ENCODE data around the gene PTCD3. TPM values are rescaled to one million over a fixed set of nuclear protein-coding genes. Genes with fewer than 3 reads are reported as not detected.

PTCD3 gene
- total RNA-seq: 132 and 137 TPM in 2 replicates

DNA sequence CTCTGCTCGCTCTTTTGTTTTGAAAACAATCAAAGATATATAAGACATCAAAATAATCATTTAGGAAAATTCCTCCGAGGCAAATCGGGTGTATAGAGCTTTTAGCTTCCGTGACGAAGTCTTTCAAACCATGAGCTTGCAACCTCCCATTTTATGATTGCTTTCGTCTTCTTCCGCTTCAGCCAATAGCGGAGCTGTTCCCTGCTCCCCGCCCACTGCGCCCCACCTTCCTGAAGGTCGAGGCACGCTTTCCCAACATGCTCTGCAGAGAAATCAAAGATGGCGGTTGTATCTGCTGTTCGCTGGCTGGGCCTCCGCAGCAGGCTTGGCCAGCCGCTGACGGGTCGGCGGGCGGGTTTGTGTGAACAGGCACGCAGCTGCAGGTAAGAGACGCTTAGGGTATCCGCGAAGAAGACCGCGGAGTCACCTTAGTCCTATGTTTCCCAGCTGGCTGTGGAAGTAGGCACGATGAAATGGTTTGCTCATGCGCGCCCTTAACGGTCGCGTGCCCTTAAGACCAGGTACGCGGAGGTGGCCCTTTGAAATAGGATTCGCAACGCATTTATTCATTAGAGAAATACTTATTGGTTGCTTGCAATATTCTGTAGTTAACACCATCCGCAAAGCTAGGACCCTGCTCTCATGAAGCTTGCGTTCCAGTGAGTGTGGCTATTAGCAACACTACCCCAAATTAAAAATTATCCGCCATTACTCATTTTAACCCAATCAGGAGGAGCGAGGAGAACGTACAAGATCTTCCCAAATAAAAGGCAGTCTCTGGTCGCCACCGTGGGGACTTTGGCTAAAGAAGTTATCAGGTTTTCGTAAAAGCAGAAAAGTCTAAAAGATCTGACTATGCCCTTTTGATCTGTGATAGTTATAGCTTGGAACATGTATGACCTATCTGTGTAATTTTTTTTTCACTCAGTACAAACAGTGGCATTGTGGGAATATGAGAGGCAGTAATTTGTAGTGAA lies at the start of gene PTCD3:
Gene PTCD3 (plus strand): TSS at position 267 of the 977 bp plus-strand sequence. CDS start 13 bp downstream, at position 280.
- intact Hi-C loops (cut with micrococcal nuclease): loop anchor here (1.0 to 5.0 kb wide), 18 partner anchors 26 to 779 kb away; partner anchors contain the start of genes CHMP3, ELMOD3, GGCX and IMMT

DNA sequence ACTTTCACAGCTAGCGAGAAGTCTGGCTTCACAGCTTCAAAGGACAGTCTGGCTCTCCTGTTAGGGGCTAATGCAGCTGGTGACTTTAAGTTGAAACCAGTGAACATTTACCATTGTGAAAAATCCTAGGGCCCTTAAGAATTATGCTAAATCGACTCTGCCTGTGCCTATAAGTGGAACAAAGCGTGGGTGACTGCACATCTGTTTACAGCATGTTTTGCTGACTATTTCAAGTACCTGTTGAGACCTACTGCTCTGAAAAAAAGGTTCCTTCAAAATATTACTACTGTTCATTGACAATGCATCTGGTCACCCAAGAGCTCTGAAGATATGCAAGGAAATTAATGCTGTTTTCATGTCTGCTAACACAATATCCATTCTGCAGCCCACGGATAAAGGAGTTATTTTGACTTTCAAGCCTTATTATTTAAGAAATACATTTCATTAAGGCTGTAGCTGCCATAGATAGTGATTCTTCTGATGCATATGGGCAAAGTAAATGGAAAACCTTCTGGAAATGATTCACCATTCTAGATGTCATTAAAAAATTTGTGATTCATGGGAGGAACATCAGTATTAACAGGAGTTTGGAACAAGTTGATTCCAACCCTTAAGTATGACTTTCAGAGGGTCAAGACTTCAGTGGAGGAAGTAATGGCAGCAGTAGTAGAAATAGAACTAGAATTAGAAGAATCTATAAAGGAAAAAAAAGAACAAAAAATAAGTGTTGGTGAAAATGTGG lies 49.3 kb upstream of the PTCD3 start:
- intact Hi-C loops (cut with micrococcal nuclease): no loop called here

DNA sequence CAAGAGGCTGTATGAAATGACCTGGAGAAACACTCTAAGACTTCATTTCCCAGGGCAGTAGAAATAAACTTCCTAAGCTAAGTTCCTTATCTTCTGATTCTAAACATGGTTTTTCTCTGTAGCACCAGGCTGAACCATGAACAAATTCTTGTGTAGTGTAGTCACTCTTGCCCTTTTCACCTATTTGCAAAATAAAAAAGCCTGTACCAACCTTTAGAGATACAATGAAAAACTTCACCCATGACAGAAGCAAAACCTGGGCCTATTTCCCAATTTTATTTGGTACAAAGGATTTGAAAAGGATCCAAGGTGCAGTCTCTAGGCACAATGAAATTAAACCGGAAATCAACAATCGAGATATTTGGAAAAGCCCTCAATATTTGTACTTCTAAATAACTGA lies 44.0 kb upstream of the PTCD3 start:
- intact Hi-C loops (cut with micrococcal nuclease): no loop called here

DNA sequence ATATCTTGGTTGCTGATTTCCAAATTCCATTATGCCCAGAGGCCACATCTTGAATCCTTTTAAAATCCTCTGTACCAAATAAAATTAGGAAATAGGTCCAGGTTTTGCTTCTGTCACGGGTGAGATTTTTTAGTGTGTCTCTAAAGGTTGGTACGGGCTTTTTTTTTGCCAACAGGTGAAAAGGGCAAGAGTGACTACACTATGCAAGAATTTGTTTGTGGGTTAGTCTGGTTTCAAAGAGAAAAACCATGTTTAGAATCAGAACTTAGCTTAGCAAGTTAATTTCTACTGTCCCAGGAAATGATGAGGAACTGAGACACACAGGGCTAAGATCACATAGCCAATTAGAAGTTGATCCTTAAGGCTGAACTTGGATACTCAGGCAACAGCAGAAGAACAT lies 42.0 kb upstream of the PTCD3 start:
- intact Hi-C loops (cut with micrococcal nuclease): no loop called here

DNA sequence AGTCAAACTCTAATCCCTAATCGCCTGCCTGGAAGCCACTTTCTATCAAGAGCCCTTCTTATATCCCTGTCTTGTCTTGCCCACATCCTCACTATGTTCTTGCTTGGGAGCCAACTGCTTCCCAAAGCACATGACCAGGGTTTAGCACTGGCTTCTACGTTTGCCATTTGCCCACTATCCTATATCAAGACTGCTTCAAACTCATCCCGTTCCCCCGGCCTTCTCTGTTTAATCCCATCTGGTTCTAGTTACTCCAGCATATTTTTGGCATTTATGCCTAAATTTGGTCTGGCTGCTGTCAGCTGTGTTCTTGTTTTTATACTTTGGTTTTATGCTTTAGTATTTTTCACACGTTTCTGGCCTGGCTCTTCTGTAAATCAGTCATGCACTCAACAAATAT lies 40.5 kb upstream of the PTCD3 start:
- intact Hi-C loops (cut with micrococcal nuclease): no loop called here

DNA sequence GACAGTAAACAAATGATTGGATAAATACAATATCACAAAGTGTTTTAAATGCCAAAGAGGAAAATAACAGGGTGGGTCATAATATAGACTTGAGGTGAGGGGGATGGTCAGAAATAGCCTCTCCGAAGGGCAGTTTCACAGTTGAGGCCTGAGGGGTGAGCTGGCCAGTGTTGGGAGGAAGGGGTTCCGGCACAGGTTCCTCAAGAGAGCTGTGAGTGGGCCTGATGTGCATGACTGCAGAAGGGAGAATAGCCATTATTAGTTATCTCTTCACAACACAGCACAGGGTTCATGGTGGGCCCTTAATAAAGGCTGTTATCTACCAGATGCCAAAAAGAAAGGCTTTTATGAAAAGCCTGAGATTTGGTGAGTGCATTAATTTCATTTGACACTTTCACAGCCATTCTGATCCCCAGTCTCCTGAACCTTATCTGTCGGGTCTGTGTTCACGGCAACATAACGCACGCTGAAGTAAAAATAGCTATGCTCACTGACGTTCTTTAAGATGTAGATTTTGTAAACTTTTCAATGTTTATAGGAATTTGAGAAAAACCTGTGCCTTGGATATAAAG lies 39.9 kb upstream of the PTCD3 start:
- intact Hi-C loops (cut with micrococcal nuclease): no loop called here

DNA sequence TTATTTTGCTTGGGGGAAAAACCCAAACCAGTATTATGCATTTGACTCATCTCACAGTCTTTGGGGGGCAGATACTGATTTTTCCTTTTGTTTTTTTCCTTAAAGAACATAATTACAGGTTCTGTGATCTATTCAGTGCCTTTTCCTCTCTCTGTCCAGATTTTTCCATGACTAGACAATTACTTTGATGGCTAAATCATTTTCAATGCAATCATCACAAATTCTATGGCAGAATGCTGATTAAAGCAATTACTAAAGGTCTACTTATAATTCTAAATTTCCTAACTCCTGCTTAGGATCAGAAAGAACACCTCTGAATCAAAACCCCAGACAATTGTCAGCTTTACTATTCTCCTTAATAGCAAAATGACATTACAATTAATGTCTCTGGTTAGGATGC lies 39.1 kb upstream of the PTCD3 start:
- intact Hi-C loops (cut with micrococcal nuclease): no loop called here

DNA sequence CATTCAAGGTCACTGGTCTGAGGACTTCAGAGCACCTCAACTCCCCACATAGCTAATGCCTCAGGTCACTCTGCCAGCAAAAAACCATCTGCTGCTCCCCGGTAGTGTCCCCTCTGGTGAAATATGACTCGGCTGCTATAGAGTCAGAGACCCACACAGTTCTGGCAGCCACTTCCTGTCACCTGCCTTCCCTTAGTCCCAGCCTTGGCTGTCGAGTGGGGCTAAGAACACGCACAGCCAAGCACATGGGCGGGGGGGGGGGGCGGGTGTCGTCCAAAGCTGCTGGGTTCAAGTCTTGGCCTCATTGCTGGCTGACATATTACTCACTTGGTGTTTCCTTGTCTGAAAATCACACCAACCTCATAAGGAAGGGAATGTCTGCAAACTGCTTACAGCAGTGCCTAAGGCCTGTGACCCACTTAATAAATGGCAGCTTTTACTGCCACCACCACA lies 37.9 kb upstream of the PTCD3 start:
- intact Hi-C loops (cut with micrococcal nuclease): loop anchor here (1.0 to 2.0 kb wide), 3 partner anchors 30 to 181 kb away; no protein-coding TSS in a partner anchor

DNA sequence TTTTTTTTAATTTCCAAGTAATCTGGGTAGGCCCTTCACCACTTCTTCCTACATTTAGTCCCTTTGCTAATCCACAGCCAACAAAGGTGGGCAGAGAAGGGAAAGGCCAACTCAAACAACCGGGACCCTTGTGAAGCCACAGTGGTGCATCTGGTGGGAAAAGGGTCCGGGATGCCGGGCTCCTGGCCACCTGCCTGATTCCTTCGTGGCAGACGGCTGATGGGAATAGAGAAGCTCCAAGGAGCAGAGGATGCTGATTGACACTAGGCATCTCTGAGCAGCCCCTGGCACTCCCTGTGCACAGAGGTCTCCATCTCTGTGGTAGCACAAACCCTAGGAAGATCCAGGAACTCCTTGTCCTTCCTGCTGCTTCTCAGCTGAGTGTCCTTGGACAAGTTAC lies 37.4 kb upstream of the PTCD3 start:
- intact Hi-C loops (cut with micrococcal nuclease): loop anchor here (1.0 to 2.0 kb wide), 3 partner anchors 30 to 182 kb away; no protein-coding TSS in a partner anchor

DNA sequence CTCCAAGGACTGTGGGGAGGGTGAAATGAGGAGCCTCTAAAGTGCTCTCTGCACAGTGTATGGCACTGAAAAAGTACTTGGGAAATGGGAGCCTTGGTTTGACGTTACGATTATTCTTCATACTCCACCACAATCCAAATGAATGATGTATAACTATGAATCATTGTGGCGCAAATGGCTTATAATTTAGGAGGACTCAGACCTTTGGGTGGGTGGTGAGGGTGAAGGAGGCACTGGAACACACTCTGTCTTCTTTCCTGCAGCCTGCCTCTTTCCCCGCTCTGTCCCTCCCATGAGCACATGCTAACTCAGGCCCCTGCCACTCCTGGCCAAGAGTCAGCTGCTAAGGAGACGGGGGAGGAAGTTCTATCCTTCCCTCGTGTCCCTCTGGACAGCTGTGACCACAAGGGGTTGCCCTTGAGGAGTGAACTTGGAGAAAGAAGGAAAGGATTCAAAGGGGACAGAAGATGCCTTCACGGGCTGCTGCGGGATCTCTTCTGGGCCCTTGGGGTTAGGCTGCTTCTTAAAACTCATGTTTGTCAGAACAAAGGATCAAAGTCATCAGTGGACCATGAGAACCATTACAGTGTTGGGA lies 36.8 kb upstream of the PTCD3 start:
- intact Hi-C loops (cut with micrococcal nuclease): loop anchor here (2.0 kb wide), 2 partner anchors 74 to 182 kb away; no protein-coding TSS in a partner anchor

DNA sequence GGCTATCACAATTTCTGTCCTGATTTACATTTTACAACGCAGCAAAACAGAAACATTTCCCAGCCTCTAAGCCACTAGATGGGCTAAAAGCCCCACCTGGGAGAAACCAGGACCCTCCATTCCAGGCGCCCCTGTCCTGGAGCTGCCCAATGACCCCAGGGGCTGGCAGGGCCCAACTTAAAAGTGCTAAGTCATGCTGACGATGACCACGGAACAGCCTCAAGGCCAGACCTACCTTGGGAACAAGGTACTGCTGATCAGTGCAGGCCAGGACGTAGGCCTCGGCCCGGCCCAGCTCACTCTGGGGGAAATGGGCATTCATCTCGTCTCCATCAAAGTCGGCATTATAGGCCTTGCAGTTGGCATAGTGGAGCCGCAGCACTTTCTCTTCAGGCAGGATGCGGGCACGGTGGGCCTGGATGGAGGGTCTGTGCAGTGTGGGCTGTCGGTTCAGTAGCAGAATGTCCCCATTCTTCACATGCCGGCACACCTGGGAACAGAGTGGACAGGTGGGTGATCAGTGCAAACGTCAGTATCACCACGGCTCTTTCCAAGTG lies 36.2 kb upstream of the PTCD3 start:
- intact Hi-C loops (cut with micrococcal nuclease): loop anchor here (2.0 kb wide), 2 partner anchors 75 to 183 kb away; no protein-coding TSS in a partner anchor

DNA sequence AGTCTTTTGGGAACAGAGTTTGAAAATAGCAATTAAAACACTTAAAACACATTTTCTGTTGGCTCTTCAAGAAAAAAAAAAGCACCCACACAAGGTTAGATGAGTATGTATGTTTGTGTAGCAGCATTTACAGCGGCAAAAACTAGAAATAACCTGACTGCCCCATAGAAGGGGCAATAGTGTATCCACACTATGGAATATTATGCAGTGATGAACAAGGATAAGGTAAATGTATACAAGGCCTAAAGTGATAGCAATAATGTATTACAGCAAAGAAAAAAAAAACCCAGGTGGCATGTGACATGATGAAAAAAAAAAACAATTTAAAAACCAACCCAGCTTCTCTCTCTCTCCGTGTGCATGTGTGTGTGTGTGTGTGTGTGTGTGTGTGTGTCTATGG lies 35.2 kb upstream of the PTCD3 start:
- intact Hi-C loops (cut with micrococcal nuclease): no loop called here

DNA sequence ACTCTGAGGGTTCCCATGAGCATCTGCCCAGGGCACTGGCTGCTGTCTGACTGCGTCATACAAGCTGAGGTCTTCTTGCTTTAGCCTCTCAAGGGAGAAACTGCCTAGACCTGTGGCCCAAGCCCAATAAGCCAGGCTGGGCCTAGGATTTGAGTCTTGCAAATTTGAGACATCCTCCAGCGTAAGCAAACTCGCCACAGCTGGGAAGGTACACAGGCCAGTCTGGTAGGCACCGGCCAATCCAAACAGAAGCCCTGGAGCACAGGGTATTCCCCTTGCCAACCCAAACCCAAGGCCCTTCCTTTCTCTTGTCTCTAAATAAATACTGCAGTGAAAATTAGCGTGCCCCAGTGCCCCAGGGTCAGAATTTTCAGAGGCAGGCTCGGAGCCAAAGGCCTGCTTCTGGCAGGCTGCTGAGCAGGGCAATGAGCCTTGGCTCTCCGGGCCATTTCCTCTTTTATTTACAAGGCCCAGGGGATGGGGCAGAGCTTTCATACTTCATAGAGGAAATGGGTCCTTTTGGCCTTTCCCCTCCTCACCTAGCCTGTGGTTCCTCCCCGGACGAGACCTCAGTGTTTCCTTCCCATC lies 33.7 kb upstream of the PTCD3 start:
- intact Hi-C loops (cut with micrococcal nuclease): no loop called here

DNA sequence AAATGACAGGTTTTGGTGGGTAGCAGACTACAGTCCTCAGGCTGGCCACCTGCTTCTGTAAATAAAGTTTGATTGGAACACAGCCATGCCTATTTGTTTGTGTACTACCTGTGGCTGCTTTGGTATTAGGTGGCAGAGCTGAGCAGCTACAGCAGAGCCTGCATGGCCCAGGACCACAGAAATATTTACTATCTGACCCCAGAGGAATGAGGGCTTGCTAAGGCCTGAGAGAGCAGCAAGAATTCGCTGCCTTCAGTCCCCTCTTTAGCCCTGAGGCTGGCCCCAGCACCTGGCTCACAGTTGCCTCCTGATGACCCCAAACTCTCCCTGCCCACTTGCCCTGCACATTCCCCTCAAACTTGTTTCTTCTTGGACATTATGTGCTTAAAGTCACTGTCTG lies 32.8 kb upstream of the PTCD3 start:
- intact Hi-C loops (cut with micrococcal nuclease): no loop called here

DNA sequence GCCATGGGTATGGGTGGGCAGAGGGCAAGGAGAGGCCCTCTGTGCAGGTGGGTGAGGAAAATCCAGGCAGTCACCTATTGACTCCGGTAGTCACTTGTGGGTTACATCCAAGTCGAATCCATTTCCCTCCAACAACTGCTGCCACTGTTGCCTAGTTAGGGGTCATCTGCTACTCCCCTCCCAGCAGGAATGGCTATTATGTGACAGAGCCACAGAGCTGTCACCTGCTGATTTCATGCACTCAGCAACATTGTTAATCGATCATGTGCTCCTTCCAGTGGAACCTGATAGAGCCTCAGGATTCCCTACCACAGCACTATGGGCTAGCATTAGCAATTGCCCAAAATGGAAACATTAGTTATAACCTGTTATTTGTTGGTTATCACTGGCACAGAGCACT lies 31.8 kb upstream of the PTCD3 start:
- intact Hi-C loops (cut with micrococcal nuclease): no loop called here

DNA sequence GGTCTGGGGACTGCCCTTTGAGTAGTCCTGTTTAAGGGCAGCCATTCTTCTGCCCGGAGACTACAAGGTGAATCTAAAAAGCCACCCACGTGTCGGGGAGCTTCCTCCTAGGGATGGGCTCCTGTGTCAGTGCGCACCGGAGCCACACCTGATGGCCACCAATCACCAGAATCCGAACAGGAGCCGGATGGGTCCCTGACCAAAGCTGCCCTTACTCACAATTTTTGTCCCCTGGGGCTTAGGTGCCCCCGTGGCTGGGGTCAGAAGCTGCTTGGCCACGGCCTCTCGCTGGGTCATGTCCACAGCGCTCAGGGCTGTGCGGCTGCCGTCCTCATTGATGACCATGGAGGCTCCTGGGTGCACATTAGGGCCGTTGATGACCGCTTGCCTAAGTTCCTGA lies 31.2 kb upstream of the PTCD3 start:
- intact Hi-C loops (cut with micrococcal nuclease): no loop called here

DNA sequence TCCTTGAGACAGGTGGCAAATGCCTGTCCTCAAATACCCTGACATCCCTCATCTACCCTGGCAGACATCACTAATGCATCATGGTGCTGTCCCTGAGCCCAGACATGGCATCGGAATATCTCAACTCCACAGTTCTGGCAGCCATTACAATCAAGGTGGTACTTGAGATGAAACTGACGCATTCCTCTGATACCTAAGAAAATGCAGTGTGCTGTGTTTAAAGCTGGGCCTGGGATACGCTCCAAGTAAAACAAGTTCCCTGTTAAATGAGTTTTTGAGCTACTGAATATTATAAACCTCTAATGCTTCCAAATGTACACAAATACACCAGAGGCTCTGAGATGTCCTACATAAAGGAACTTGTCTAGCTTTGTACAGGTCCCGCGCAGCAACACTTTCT lies 30.1 kb upstream of the PTCD3 start:
- intact Hi-C loops (cut with micrococcal nuclease): no loop called here

DNA sequence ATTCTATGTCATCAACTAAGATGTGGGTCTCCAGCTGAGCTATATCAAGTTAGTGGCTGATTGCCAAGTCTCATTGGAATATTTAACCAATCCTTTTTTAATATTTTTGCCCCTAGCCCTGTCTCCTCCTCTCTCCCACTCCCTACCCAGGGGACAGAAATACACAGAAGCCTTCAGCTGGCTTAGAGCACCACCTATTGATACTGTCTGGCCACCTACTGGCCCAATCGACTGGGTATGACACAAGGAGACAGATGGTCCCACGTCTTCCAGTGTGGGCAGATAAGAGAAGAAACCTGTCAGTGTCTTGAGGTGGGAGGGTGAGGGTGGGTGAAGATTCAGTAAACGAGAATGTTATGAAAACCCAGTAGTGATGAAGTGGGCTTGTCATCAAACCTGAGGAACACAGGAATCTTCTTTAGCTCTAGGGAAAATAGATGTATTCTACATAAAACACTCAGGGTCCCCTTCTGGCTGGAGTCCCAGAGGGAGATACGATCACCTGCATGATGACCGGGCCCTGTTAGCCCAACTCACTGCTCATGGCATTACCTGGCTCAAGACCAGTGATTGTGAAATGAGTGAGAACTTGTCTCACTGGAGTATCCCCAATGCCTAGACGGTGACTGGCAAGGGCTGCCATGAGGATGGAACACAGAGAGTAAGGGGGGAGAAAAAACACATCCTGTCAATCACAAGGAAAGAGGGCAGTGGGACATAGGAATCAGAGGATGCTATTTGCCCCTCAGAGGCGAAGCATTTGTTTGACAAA lies 27.1 kb upstream of the PTCD3 start:
- intact Hi-C loops (cut with micrococcal nuclease): loop anchor here (1.0 to 2.0 kb wide), 3 partner anchors 80 to 350 kb away; no protein-coding TSS in a partner anchor
